Activated CD4-positive, CD25-positive, alpha-beta regulatory T cell treated with anti-CD3 and anti-CD28 coated beads, Interleukin-2, amount 50 U/mL, for 72 hours (primary cell): ENCODE data around the gene LIMA1.
"Not testable (repeated sequence)": the region's sequence is repeated elsewhere in the genome, so short reads cannot be mapped to it uniquely, and the experiment has no call there.

Source experiments
- DNase-seq: peaks from one replicate; pipeline ENCODE4 v3.0.0; 2021

The LIMA1 gene

GRCh38 chr12:50283229-50283923 is at the start of gene LIMA1:
Gene LIMA1, minus strand, starts transcription at chr12:50283520. Its CDS starts 34,769 bp downstream, at chr12:50248751.
- peak; percentile 95 for DNase-seq

DNA sequence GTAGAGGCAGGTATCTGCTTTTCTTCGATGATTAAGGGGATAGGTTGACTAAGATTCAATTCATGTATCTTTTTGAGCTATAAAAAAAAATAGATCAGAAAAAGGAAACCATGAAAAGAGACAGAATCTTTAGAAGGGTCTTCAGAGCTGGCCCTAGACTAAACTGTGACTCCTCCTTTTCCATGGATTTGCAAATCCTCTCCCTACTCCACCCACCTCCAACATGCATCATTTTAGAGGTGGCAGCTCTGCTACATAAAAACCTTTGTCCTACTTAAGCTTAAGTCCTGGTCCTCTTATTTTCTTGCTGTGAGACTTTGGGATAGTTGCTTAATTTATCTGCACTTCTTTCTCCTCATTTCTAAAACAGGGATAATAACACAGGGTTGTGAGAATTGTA is 48.4 kb upstream of the LIMA1 start:
- DNase-seq, result no peak

DNA sequence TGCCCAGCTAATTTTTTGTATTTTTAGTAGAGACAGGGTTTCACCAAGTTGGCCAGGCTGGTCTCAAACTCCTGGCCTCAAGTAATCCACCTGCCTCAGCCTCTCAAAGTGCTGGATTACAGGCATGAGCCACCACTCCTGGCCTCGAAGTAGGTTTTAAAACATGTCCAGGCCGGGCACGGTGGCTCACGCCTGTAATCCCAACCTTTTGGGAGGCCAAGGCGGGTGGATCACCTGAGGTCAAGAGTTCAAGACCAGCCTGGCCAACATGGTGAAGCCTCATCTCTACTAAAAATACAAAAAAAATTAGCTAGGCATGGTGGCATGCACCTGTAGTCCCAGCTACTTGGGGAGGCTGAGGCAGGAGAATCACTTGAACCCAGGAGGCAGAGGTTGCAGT is 45.3 kb upstream of the LIMA1 start:
- DNase-seq, result not testable (repeated sequence)

- no peak for DNase-seq
Measured at GRCh38 chr12:50326590-50327284, 43.4 kb upstream of the LIMA1 start.

DNA sequence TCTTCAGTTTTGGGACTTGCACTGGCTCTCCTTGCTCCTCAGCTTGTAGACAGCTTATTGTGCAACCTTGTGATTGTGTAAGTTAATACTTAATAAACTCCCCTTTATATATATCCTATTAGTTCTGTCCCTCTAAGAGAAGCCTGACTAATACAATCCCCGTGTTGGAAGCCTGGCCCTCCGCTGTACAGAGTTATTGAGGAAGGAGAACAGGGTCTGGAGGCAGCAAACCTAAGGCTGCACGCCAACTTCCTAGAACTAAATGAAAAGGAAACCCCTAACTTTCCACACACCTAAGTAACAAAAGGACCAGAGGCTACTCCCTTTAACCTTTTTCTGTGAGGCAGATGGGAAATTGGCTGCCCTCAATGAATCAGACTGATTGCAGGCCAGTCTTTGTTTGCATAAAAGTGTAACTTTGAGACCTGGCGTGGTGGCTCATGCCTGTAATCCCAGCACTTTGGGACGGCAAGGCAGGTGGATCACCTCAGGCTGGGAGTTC is 42.6 kb upstream of the LIMA1 start:
- DNase-seq, result no peak

- DNase-seq, result not testable (repeated sequence)
Measured at GRCh38 chr12:50324770-50325169, 41.5 kb upstream of the LIMA1 start.

DNA sequence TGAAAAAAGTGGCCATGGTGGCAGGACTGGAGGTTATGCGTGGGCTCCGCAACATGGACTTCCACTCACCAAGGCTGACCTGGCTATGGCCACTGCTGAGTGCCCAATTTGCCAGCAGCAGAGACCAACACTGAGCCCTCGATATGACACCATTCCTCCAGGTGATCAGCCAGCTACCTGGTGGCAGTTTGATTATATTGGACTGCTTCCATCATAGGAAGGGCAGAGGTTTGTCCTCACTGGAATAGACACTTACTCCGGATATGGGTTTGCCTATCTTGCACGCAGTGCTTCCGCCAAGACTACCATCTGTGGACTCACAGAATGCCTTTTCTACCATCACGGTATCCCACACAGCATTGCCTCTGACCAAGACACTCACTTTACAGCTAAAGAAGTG is 40.8 kb upstream of the LIMA1 start:
- DNase-seq, result not testable (repeated sequence)

GRCh38 chr12:50322206-50322605 is 38.9 kb upstream of the LIMA1 start:
- no peak for DNase-seq

DNA sequence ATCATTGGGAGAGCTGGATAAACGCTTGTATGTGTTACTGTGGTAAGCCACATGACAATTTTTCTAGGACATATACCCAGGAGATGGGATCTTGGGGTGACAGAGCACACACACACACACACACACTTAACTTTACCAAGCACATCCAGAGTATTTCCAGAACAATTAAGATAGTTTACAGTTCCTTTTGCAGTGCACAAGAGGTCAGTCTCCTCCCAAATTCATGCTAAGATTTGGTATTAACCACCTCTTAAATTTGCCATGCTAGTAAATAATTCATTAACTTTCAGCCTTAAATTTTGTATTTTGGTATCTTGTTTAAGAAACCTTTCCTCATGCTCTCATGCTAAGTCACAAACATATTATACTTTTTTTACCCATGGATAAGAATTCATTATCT is 33.9 kb upstream of the LIMA1 start:
- DNase-seq, result no peak

- DNase-seq, result no peak
Measured at GRCh38 chr12:50315803-50316202, 32.5 kb upstream of the LIMA1 start.

GRCh38 chr12:50314636-50315312 is 31.5 kb upstream of the LIMA1 start:
- no peak for DNase-seq

DNA sequence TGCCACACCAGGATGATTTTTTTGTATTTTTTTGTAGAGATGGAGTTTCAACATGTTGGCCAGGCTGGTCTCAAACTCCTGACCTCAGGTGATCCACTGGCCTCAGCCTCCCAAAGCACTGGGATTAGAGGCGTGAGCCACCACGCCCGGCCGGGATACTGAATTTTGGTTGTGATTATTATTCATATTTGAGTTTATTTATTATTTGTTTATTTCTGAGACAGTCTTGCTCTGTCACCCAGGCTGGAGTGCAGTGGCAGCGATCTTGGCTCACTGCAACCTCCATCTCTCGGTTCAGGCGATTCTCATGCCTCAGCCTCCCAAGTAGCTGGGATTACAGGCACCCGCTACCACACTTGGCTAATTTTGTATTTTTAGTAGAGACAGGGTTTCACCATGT is 30.7 kb upstream of the LIMA1 start:
- DNase-seq, result not testable (repeated sequence)

GRCh38 chr12:50313256-50313931 is 30.1 kb upstream of the LIMA1 start:
- no peak for DNase-seq

DNA sequence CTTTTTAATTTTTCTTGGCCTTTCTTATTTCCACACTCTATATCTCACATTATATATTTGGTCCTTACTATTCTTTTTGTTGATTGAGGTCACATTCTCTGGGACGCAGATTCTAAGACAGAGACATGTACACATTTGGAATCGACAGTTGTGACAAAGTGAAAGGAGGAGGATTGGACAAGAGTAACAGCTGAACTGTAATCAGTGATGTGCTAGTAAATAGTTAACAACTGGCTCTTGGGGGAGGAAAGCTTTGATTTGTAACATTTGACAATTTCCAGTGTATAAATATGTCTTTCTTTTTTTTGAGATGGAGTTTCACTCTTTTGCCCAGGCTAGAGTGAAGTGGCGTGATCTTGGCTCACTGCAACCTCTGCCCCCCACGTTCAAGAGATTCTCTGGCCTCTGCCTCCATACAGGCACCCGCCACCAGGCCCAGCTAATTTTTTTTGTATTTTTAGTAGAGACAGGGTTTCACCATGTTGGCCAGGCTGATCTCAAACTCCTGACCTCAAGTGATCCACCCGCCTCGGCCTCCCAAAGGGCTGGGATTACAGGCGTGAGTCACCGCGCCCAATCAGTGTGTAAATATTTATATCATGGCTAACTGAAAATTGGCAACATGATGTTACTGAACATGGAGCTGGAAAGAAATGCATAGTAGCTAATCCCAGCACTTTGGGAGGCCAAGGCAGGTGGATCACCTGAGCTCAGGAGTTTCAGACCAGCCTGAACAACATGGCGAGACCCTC is 28.7 kb upstream of the LIMA1 start:
- not testable (repeated sequence) for DNase-seq

GRCh38 chr12:50309950-50310349 is 26.6 kb upstream of the LIMA1 start:
- DNase-seq, result no peak

DNA sequence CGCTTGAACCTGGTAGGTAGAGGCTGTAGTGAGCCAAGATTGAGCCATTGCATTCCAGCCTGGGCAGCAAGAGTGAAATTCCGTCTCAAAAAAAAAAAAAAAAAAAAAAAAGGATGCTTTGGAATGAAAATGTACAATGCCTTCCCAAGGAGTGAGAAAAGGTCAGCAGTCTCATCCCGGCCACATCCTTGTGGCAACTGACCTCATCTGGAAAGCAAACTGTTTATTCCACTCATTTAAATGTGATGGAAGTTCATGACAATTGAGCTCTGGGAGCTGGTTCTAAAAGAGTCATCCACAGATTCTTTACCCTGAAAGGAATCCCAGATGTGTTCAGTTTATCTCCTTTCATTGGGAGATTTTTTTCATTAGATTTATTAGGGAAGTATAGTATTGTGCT is 19.4 kb upstream of the LIMA1 start:
- no peak for DNase-seq

DNA sequence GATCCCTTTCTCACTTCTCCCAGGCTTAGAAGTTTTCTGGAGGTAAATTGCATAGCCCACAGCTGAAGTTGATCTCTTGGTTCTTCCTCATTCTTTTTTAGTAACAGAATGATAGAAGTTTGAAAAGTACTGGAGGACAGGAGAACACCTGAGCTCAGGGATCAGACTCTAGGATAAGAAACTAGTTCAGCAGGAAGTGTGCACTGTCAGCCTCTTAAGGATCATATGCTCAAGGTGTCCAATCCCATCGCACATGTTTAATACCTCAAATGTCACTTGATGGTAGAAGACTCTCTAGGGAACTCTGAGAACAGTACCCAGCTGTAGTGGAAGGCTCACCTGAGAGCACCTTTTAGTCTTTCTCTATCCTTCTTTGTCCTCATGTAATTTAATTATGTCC is 14.7 kb upstream of the LIMA1 start:
- DNase-seq, result no peak

DNA sequence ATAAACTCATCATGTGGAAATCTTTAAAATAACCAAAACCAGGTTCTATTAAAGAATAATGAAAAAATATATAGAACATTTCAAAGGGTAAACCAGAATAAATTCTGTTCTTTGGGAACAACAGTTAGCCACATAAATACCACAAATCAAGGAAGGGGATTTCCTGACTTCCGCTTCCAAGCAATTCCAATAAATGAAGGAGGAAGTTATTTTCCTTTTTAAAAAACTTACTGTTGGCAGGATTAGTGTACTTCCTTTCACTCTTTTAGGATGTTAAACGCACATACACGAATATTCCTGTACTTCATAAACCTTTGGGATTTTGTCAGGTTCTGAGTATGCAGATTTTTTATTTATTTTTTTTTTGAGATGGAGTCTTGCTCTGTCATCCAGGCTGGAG is 13.7 kb upstream of the LIMA1 start:
- no peak for DNase-seq

GRCh38 chr12:50296554-50296953 is 13.2 kb upstream of the LIMA1 start:
- DNase-seq, result no peak

DNA sequence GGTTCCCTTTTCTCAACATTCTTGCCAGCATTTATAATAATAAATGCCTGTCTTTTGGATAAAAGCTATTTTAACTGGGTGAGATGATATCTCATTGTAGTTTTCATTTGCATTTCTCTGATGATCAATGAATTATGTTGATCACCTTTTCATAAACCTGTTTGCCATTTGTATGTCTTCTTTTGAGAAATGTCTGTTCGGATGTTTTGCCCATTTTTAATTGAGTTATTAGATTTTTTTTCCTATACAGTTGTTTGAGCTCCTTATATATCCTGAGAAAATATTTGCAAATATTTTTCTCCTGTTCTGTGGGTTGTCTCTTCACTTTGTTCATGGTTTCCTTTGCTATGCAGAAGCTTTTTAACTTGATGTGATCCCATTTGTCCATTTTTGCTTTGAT is 8.1 kb upstream of the LIMA1 start:
- no peak for DNase-seq

- not testable (repeated sequence) for DNase-seq
Measured at GRCh38 chr12:50290692-50291091, 7.4 kb upstream of the LIMA1 start.

- DNase-seq, result no peak
Measured at GRCh38 chr12:50287271-50287670, 4.0 kb upstream of the LIMA1 start.

DNA sequence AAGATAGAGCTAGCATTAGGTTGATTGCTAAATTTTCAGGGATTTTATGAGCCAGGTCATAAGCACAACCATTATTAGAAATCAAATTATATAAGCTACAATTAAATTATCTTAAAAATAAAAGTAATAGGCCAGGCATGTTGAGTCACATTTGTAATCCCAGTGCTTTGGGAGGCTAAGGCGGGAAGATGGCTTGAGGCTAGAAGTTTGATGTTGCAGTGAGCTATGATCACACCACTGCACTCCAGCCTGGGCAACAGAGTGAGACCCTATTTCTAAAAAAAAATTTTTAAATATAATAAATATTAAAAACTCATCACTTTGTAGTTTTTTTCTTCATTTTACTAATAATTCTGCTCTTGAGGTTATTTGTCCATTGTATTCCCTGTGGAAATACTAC is 1.9 kb upstream of the LIMA1 start:
- DNase-seq, result no peak
